Heart right ventricle (tissue), 16 donors: ENCODE measurements around the gene JHY. TPM values are rescaled to one million over a fixed set of nuclear protein-coding genes. Genes with fewer than 3 reads are reported as not detected.

Source experiments
- ATAC-seq, 8 donors: fragments of 200-7000 bp; cut with Tn5 transposase; one replicate each; pipeline ENCODE4 v1.9.1; 2020; ENCODE audit warnings: mild to moderate bottlenecking in 8 of 8, moderate library complexity in 8 of 8, moderate number of reproducible peaks in 1 of 8
- DNase-seq, 2 donors: peaks; one replicate each; pipeline ENCODE4 v3.0.0-alpha.2; 2020
- H3K27ac ChIP-seq, 10 donors: fragments of 200-600 bp; sonication (generic) in 2 of 10; one replicate each; pipeline versions ENCODE4 v1.5.0 to v1.8.0; 2020 to 2022; ENCODE audit warnings: mild to moderate bottlenecking in 3 of 10
- H3K27me3 ChIP-seq, 7 donors: fragments of 200-600 bp; one replicate each; pipeline ENCODE4 v1.8.0; 2021 to 2022; ENCODE audit warnings: mild to moderate bottlenecking in 2 of 7
- H3K36me3 ChIP-seq, 9 donors: fragments of 200-600 bp; sonication (generic) in 1 of 9; one replicate each; pipeline versions ENCODE4 v1.5.0 to v1.8.0; 2020 to 2022; ENCODE audit warnings: mild to moderate bottlenecking in 2 of 9
- H3K4me1 ChIP-seq, 9 donors: fragments of 200-600 bp; sonication (generic) in 1 of 9; one replicate each; pipeline versions ENCODE4 v1.5.0 to v1.8.0; 2020 to 2022; ENCODE audit warnings: mild to moderate bottlenecking in 4 of 9
- H3K4me3 ChIP-seq, 10 donors: fragments of 200-600 bp; sonication (generic) in 2 of 10; one replicate each; pipeline versions ENCODE4 v1.5.0 to v1.8.0; 2020 to 2022; ENCODE audit warnings: mild to moderate bottlenecking in 7 of 10, moderate library complexity in 2 of 10
- H3K9me3 ChIP-seq, 11 donors: fragments of 200-600 bp in 10 of 11; sonication (generic) in 2 of 11; one replicate each; pipeline versions ENCODE4 v1.5.0 to v1.8.0; 2013 to 2022; ENCODE audit warnings: mild to moderate bottlenecking in 2 of 11, control low read depth in 1 of 11, moderate library complexity in 1 of 11
- WGBS, 2 donors: extraction: QIAGEN DNeasy Blood & Tissue Kit; methylation state at CpG; one replicate each; pipeline ENCODE4 v1.1.7; 2013; ENCODE audit warnings: inconsistent platforms in 1 of 2; 5-methylcytosine and 5-hydroxymethylcytosine counted together
- intact Hi-C, 10 donors: fragments of 100-400 bp; cut with DNase I; formaldehyde crosslinking; loops; one replicate each; pipeline versions ENCODE4 v1.11.1 to v1.14.2; 2022
- polyA plus RNA-seq, 2 donors: library from polyadenylated mRNA; stranded (reverse); fragments of 200-250 nt; gene quantifications; one replicate each; pipeline ENCODE4 v1.2.3, GENCODE V29; 2013
- total RNA-seq, 10 donors: library from RNA; stranded (reverse); fragmentation: NEBNext Ultra II Directional in 3 of 10; extraction: Animal tissue kit (Norgen Biotek cat#: 25700) in 3 of 10; gene quantifications; one replicate each; pipeline versions ENCODE4 v1.2.1 to v1.2.4, GENCODE V29; 2021 to 2023
- TF ChIP-seq, protein P1 (sequence below), 9 donors: fragments of 200-600 bp; sonication (generic) in 2 of 9; IDR thresholded peaks; one replicate each; pipeline versions ENCODE4 v1.5.0 to v1.8.0; 2021 to 2022; ENCODE audit warnings: antibody characterized with exemption in 9 of 9, mild to moderate bottlenecking in 5 of 9, moderate library complexity in 1 of 9
- donor health status: Arrhythmogenic right ventricular cardiomyopathy.
- donor health status: ischemic (EF 13 %, LVEDD 7.1; RV severe dilation, severe dysfunction).
- donor health status: healthy with polysubstance abuse.
- donor health status: DM: no; HTN: yes; CAD: no.
- donor health status: DM: no; HTN: no; CAD: no.
- donor health status: ischemic (EF 25% LVEDD 6.9; RV normal size, moderate dysfunction).
- donor health status: ischemic (EF 25% LVEDD 5.7; RV mildly dilated, moderate dysfunction).
- donor health status: healthy.
- donor health status: DM: yes; HTN: yes; CAD: no.
- donor health status: Ischemic cardiomyopathy.
- donor health status: ischemic (EF 35%, LVEDD 5.7; RV mildly dilated, moderate dysfunction).
- donor health status: nonischemic (EF 11% LVEDD 7.7; RV severe dilation, severe dysfunction).
- donor health status: DM: yes; HTN: yes; CAD: no.
- donor health status: PGD.
- donor health status: ischemic (EF 29% LVEDD 5.4; RV normal size, mild dysfunction).
- donor health status: nonischemic (EF 23%, LVEDD 6.1; RV moderate dilation, normal function).

Gene JHY
- total and polyA plus RNA-seq, 12 donors, result 0.41 to 2.3 (median 1.7) TPM

DNA sequence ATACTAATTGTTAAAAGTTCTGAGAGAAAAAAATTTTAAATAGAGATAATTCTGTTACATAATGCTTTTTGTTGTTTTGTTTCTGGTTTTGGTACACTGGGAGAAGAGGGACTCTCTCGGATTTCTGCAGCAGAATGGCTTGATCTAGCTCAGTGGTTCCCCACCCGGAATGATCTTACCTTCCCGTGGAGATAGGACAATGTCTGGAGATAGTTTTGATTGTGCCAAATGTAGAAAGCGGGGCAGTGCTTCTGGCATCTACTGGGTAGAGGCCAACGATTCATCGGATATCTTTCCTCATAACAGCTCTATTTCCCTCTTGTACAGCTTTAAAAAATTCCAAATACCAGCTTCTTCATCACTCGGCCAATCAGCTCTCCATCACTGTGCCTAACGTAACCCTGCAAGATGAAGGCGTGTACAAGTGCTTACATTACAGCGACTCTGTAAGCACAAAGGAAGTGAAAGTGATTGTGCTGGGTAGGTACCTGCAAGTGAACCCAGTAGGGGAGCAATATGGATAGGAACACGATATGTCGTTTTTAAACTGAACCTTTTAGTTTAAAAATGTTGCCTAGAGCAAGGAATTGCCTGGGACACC lies 31.1 kb upstream of the JHY start:
- Histone ChIP-seq H3K27ac (peak overlapping the region in 1 of 10 donors; percentile 36), H3K4me1 (peaks cover 0 to 25% (median 0%) of the 10 kb centered on the region in 9 donors), H3K9me3 (no peaks in the 10 kb centered on the region), H3K27me3 (peaks cover 0 to 17% (median 4%) of the 10 kb centered on the region in 7 donors), H3K4me3 (no peak overlapping the region), H3K36me3 (no peaks in the 10 kb centered on the region)
- 83 to 85% methylated on average over 12 of the region's 12 CpGs for WGBS, 2 donors
- intact Hi-C loops, result loop anchor here in 9 of 10 donors (5.0 to 10.0 kb wide), 8 partner anchors 39 to 269 kb away; no protein-coding TSS in a partner anchor
- DNase-seq, result no peak
- TF ChIP-seq, protein P1, sequence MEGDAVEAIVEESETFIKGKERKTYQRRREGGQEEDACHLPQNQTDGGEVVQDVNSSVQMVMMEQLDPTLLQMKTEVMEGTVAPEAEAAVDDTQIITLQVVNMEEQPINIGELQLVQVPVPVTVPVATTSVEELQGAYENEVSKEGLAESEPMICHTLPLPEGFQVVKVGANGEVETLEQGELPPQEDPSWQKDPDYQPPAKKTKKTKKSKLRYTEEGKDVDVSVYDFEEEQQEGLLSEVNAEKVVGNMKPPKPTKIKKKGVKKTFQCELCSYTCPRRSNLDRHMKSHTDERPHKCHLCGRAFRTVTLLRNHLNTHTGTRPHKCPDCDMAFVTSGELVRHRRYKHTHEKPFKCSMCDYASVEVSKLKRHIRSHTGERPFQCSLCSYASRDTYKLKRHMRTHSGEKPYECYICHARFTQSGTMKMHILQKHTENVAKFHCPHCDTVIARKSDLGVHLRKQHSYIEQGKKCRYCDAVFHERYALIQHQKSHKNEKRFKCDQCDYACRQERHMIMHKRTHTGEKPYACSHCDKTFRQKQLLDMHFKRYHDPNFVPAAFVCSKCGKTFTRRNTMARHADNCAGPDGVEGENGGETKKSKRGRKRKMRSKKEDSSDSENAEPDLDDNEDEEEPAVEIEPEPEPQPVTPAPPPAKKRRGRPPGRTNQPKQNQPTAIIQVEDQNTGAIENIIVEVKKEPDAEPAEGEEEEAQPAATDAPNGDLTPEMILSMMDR (IDR thresholded peaks at IDR 0.05), result no peak
- no peak for ATAC-seq

DNA sequence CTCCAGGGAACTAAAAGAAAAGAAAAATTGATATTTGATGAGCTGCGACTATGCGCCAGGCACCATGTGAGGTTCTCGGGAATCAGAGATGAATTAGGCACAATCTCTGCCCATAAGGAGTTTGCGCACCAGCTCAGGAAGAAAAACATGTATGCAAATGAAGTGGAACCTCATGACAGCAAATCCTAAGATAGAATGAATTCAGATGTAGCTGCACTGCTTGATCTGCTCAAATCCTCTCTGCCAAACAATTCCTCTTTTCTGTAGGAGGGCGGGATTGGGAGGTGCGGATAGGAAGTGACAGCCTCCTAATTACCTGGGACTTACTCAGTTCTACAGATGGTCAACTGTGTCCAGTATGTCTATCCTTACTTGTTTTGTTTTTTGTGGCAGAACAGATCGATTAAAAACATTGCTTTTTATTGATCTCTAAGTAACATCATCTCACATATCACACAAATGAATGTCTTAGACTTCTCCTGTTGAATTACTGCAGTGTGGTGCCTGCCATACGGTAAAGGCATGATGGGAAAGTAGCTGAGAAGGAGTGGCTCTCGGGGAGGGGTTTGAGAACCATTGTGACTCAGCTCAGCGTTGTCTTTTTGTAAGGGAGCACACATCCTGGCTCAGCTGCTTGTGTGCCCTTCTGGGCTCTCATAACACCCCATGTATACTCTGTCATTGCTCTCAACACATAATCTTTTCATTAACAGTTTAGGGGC lies 30.3 kb upstream of the JHY start:
- ATAC-seq, result no peak
- H3K9me3 ChIP-seq, result no peaks in the 10 kb centered on the region
- H3K36me3 ChIP-seq, result no peaks in the 10 kb centered on the region
- no peak for DNase-seq
- peaks cover 0 to 17% (median 4%) of the 10 kb centered on the region in 7 donors for H3K27me3 ChIP-seq
- TF ChIP-seq, protein P1 (IDR thresholded peaks at IDR 0.05), result no peak
- intact Hi-C loops, result loop anchor here (2.0 to 10.0 kb wide), 9 partner anchors 40 to 270 kb away; no protein-coding TSS in a partner anchor
- H3K4me3 ChIP-seq, result no peak overlapping the region
- 83 to 88% methylated on average over 10 of the region's 10 CpGs for WGBS, 2 donors
- peaks cover 0 to 32% (median 0%) of the 10 kb centered on the region in 9 donors for H3K4me1 ChIP-seq
- H3K27ac ChIP-seq, result peak overlapping the region in 1 of 10 donors; percentile 36

DNA sequence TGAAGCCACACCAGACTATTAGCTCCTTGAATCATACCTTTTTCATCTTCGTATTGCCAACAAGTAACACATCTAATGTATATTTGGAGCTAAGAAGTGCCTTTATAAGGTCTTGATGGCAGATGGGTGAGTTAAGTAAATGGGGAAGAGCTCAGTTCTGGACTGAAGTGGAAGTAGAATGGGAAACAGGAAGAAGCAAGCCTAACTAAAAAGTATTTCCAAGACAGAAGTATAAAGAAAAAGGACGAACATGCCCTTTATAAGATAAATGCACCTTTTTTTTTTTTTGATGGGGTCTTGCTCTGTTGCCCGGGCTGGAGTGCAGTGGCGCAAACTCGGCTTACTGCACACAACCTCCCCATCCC lies 29.8 kb upstream of the JHY start:
- Histone ChIP-seq H3K27me3 (peaks cover 0 to 17% (median 4%) of the 10 kb centered on the region in 7 donors), H3K9me3 (no peaks in the 10 kb centered on the region), H3K4me3 (no peak overlapping the region), H3K27ac (peak overlapping the region in 1 of 10 donors; percentile 5), H3K36me3 (no peaks in the 10 kb centered on the region), H3K4me1 (peaks cover 0 to 33% (median 0%) of the 10 kb centered on the region in 9 donors)
- no peak for ATAC-seq
- TF ChIP-seq, protein P1 (IDR thresholded peaks at IDR 0.05), result no peak
- intact Hi-C loops, result loop anchor here (1.0 to 10.0 kb wide), 10 partner anchors 40 to 270 kb away; no protein-coding TSS in a partner anchor
- no peak for DNase-seq
- 94 to 97% methylated on average over 5 of the region's 5 CpGs for WGBS, 2 donors

DNA sequence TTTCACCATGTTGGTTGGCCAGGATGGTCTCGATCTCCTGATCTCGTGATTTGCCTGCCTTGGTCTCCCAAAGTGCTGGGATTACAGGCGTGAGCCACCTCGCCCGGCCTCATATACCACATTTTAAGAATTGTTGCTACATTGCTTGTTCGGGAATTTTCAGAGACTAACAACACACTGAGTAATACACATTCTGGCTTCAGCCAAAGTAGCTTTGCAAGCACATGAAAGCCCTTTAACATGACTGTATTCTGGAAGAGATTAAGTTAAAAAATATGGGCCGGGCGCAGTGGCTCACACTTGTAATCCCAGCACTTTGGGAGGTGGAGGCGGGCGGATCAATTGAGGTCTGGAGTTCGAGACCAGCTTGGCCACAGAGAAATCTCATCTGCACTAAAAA lies 29.3 kb upstream of the JHY start:
- no peaks in the 10 kb centered on the region for H3K36me3 ChIP-seq
- 95 to 97% methylated on average over 11 of the region's 11 CpGs for WGBS, 2 donors
- H3K27me3 ChIP-seq, result peaks cover 0 to 22% (median 4%) of the 10 kb centered on the region in 7 donors
- no peak for ATAC-seq
- TF ChIP-seq, protein P1 (IDR thresholded peaks at IDR 0.05), result no peak
- intact Hi-C loops, result loop anchor here (1.0 to 10.0 kb wide), 10 partner anchors 41 to 271 kb away; no protein-coding TSS in a partner anchor
- DNase-seq, result no peak
- H3K9me3 ChIP-seq, result no peaks in the 10 kb centered on the region
- no peak overlapping the region for H3K4me3 ChIP-seq
- H3K4me1 ChIP-seq, result peaks cover 0 to 33% (median 0%) of the 10 kb centered on the region in 9 donors
- no peak overlapping the region for H3K27ac ChIP-seq
